ENCODE measurements around the gene CHMP3.
"Not testable (repeated sequence)": the region's sequence is repeated elsewhere in the genome, so short reads cannot be mapped to it uniquely, and the experiment has no call there.

The CHMP3 gene

GRCh38 chr2:86562922-86563649 is at the start of gene CHMP3:
Gene CHMP3, minus strand, starts transcription at chr2:86563443. Its CDS starts 95 bp downstream, at chr2:86563348.
- intact Hi-C loops (cut with DNase I): loop anchor here (5.0 to 10.0 kb wide), 2 partner anchors 59 to 118 kb away; partner anchors contain the start of genes KDM3A and RNF103

DNA sequence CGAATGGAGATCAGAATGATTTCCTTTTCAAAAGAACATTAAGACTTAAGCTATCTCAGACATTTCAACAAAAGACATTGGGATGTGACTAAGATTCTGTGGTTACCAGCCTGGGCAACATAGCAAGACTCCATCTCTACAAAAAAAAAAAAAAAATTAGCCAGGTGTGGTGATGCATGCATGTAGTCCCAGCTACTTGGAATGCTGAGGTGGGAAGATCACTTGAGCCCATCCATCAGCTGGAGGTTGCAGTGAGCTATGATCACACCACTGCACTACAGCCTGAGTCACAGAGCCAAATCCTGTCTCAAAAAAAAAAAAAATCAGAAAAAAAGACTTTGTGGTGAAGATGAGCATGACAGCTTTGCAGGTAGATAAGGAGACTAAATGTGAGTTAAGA is 47.6 kb upstream of the CHMP3 start:
- intact Hi-C loops (cut with DNase I): no loop called here
- no peak for DNase-seq

More at GRCh38 chr2:86562922-86563649, at the start of gene CHMP3:
- DNase-seq: peak; percentile 89 to 99 (median 94)

DNA sequence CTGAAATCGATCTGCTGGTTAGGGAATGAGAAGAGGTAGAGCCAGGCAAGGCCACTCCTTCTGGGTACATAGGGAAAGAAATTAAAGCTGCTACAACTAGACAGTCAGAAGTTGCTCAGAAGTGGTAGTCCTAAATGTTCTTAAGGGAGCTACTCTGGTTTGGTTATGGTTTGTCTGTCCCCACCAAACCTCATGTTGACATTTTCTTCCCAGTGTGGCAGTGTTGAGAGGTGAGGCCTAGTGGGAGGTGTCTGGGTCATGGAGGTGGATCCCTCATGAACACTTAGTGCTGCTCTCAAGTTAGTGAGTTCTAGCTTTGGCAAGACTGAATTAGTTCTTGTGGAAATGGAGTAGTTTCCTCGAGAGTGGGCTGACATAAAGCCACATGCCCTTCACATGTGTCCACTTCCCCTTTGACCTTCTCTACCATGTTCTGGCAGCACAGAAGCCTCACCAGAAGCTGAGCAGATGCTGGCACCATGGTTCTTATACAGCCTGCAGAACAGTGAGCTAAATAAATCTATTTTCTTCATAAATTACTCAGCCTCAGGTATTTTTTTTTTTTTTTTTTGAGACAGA is 45.7 kb upstream of the CHMP3 start:
- no peak for DNase-seq
- intact Hi-C loops (cut with DNase I): no loop called here

- intact Hi-C loops (cut with DNase I): no loop called here
- DNase-seq: no peak
Measured at GRCh38 chr2:86603905-86604304, 40.7 kb upstream of the CHMP3 start.

- intact Hi-C loops (cut with DNase I): no loop called here
- DNase-seq: no peak
Measured at GRCh38 chr2:86598966-86599365, 35.7 kb upstream of the CHMP3 start.

- intact Hi-C loops (cut with DNase I): no loop called here
- DNase-seq: no peak
Measured at GRCh38 chr2:86596118-86596517, 32.9 kb upstream of the CHMP3 start.

GRCh38 chr2:86593266-86593665 is 30.0 kb upstream of the CHMP3 start:
- intact Hi-C loops (cut with DNase I): no loop called here

GRCh38 chr2:86592547-86593230 is 29.4 kb upstream of the CHMP3 start:
- intact Hi-C loops (cut with DNase I): no loop called here
- DNase-seq: peak in 4 of 10 donors; percentile 10 to 52 (median 26)

More at GRCh38 chr2:86593266-86593665, 30.0 kb upstream of the CHMP3 start:
- no peak for DNase-seq

DNA sequence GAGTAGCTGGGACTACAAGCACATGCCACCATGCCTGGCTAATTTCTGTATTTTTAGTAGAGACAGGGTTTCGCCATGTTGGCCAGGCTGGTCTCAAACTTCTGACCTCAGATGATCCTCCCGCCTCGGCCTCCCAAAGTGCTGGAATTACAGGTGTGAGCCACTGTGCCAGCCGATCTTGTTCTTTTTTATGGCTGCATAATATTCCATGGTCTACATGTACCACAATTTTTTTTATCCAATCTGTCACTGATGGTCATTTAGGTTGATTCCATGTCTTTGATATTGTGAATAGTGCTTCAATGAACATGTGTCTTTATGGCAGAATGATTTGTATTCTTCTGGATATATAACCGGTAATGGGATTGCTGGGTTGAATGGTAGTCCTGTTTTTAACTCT is 26.5 kb upstream of the CHMP3 start:
- intact Hi-C loops (cut with DNase I); DNase-seq: not testable (repeated sequence)

DNA sequence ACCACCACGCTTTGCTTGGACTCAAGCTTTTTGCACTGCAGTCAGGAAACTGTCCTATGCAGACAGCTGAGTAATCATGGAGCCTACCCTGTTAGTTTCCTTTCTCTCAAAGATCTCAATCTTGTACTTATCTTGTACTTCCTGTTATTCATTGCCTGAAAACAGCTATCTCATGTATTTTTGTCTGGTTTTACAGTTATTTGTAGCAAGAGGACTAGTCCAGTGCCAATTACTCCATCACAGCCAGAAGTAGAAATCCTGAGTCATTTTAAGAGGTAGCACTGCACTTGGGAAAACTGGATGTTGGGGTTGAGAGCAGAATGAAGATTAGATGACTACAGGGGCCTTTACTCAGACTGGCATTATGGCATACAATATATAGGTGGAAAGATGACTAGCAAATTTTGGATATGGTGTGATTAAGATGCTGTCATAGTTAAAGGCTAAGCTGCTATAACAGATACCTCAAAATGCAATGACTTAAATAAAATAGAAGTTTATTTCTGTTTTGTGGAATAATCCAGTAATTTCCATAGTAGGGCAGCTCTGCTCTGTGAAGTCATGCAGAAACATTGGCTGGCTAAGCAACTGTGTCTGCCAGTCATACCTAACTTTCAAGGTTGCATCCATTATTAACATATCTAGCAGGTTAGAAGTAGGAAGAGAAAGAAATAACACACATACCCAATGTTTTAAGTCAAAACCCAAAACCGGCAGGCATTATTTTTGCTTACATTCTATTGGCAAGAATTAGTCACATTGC is 21.1 kb upstream of the CHMP3 start:
- no peak for DNase-seq
- intact Hi-C loops (cut with DNase I): no loop called here

GRCh38 chr2:86580560-86580959 is 17.3 kb upstream of the CHMP3 start:
- intact Hi-C loops (cut with DNase I): no loop called here
- DNase-seq: no peak

DNA sequence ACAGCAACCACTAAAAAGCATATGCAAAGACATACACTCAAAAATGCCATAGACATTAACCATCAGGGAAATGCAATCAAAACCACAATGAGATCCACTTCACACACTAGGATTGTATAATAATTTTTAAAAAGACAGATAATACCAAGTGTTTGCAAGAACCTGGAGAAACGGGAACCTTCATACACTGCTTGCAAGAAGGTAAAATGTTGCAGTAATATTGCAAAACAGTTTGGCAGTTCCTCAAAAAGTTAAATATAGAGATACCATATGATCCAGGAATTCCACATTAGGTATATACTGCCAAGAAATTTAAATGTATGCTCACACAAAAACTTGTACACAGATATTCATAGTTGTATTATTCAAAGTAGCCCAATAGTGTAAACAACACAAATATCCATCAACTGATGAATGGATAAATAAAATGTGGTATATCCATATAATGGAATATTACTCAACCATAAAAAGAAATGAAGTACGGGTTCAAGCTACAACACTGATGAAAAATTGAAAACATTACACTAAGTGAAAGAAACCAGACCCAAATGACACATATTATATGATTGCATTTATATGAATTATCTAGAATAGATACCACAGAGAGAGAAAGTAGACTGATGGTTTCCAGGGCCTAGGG is 14.7 kb upstream of the CHMP3 start:
- intact Hi-C loops (cut with DNase I): no loop called here
- no peak for DNase-seq

- no peak for DNase-seq
- intact Hi-C loops (cut with DNase I): no loop called here
Measured at GRCh38 chr2:86570059-86570458, 6.8 kb upstream of the CHMP3 start.

- DNase-seq: no peak
- intact Hi-C loops (cut with DNase I): loop anchor here (10.0 kb wide), 1 partner anchor 122 kb away; the partner anchor contains the start of gene KDM3A
Measured at GRCh38 chr2:86566821-86567190, 3.6 kb upstream of the CHMP3 start.

GRCh38 chr2:86566158-86566820 is 3.0 kb upstream of the CHMP3 start:
- peak in 7 of 10 donors; percentile 30 to 89 (median 58) for DNase-seq
- intact Hi-C loops (cut with DNase I): loop anchor here (10.0 kb wide), 1 partner anchor 121 kb away; the partner anchor contains the start of gene KDM3A

- DNase-seq: no peak
- intact Hi-C loops (cut with DNase I): loop anchor here (5.0 to 10.0 kb wide), 2 partner anchors 59 to 119 kb away; partner anchors contain the start of genes KDM3A and RNF103
Measured at GRCh38 chr2:86563650-86564061, 413 bp upstream of the CHMP3 start.

- no peak for DNase-seq
- intact Hi-C loops (cut with DNase I): loop anchor here (5.0 to 10.0 kb wide), 2 partner anchors 60 to 118 kb away; partner anchors contain the start of genes KDM3A and RNF103
Measured at GRCh38 chr2:86562485-86562921, 740 bp downstream of the CHMP3 start.

DNA sequence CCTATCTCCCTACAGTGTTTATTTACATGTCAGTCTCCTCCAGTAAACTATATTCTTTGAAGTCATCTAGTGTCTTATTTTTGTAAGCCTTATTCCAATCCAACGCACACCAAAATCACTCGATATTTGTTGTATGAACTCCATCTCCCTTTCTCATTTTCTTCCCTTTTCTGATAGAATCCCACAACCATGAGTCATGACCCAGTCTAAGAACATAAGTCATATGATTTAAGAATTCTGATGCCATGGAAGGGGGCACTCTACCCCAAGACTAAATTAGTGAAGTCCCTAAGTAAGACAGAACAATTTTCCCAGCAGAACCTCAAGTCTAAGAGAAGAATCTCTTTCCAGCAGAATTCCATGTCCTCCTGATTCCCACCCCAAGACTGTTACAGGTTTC is 5.4 kb downstream of the CHMP3 start:
- intact Hi-C loops (cut with DNase I): no loop called here
- DNase-seq: no peak

DNA sequence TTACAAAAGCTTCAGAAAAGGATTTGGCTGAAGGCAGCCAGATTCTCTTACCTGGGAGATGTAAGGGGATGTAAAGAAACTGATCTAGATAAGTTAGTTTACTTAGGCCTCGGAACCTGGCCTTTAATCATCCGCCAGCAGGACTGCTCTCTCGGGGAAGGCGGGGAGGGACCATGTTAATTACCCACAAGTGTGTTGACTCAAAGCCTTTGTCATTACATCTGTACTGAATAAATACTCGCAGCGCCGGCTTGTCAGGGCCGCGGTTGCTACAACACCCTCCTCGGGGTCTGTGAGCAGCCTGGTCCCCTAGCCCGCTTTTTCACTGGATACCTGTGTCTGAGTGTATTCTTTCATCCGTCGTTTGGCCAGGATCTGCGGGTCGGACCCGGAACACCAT is 6.7 kb downstream of the CHMP3 start:
- intact Hi-C loops (cut with DNase I): no loop called here
- DNase-seq: peak in 1 of 10 donors; percentile 63

Measured in posterior cingulate gyrus (tissue), 11 donors.